ENCODE data around the gene TMEM254.
"Not testable (repeated sequence)": the region's sequence is repeated elsewhere in the genome, so short reads cannot be mapped to it uniquely, and the experiment has no call there.

GRCh38 chr10:80067821-80068220 lies 10.6 kb upstream of the TMEM254 start:
- not testable (repeated sequence) for TF ChIP-seq TAF1 (IDR thresholded peaks at IDR 0.05; ENCODE audit: borderline replicate concordance, low read depth, low read length); POLR2AphosphoS5 (IDR thresholded peaks at IDR 0.05; ENCODE audit: low read depth, low read length); POLR2A (IDR thresholded peaks at IDR 0.05; ENCODE audit: low read depth, low read length)
